IPS-18a (cell line): Measurements from ENCODE around the gene COPE.
A peak's percentile ranks its signal among the peaks of the same experiment; 100 is the strongest.

Experiments
- H3K27ac ChIP-seq: one replicate; pipeline ENCODE4 v1.5.1; 2013; ENCODE audit warnings: low read length
- H3K27me3 ChIP-seq: one replicate; pipeline ENCODE4 v1.6.1; 2013; ENCODE audit warnings: mild to moderate bottlenecking, low read length; ENCODE audit not compliant: control insufficient read depth, insufficient read depth
- H3K36me3 ChIP-seq: one replicate; pipeline ENCODE4 v1.6.1; 2013; ENCODE audit warnings: low read depth, low read length; ENCODE audit not compliant: control insufficient read depth
- H3K4me1 ChIP-seq: one replicate; pipeline ENCODE4 v1.6.1; 2013; ENCODE audit warnings: low read depth, low read length; ENCODE audit not compliant: control insufficient read depth
- H3K4me3 ChIP-seq: one replicate; pipeline ENCODE4 v1.5.1; 2013; ENCODE audit warnings: low read length
- H3K9ac ChIP-seq: one replicate; pipeline ENCODE4 v1.6.1; 2013; ENCODE audit warnings: mild to moderate bottlenecking, low read length, moderate library complexity
- H3K9me3 ChIP-seq: one replicate; pipeline ENCODE4 v1.6.1; 2013; ENCODE audit warnings: low read depth, low read length; ENCODE audit not compliant: control insufficient read depth

COPE gene

GRCh38 chr19:18897094-18898029 lies 21.8 kb downstream of the COPE start:
- Histone ChIP-seq H3K9me3 (no peaks in the 10 kb centered on the region), H3K4me3 (no peak overlapping the region), H3K4me1 (no peaks in the 10 kb centered on the region), H3K27me3 (peaks cover 20% of the 10 kb centered on the region), H3K27ac (no peak overlapping the region), H3K36me3 (no peaks in the 10 kb centered on the region), H3K9ac (no peak overlapping the region)

GRCh38 chr19:18896421-18896841 lies 22.8 kb downstream of the COPE start:
- peaks cover 20% of the 10 kb centered on the region for H3K27me3 ChIP-seq
- H3K9ac ChIP-seq: no peak overlapping the region
- H3K4me3 ChIP-seq: peak overlapping the region; percentile 37
- no peaks in the 10 kb centered on the region for H3K9me3 ChIP-seq
- no peaks in the 10 kb centered on the region for H3K36me3 ChIP-seq
- no peak overlapping the region for H3K27ac ChIP-seq
- no peaks in the 10 kb centered on the region for H3K4me1 ChIP-seq

GRCh38 chr19:18895824-18896341 lies 23.3 kb downstream of the COPE start, which contains the start of gene CERS1:
TSS of gene CERS1 (minus strand) at chr19:18896158. CDS start at chr19:18896072, 86 bp downstream.
- no peak within 1 kb of the TSS for H3K27ac ChIP-seq
- no peaks in the 10 kb centered on the region for H3K36me3 ChIP-seq
- H3K9me3 ChIP-seq: no peaks in the 10 kb centered on the region
- H3K9ac ChIP-seq: peak within 1 kb of the TSS; percentile 24
- H3K27me3 ChIP-seq: peaks cover 20% of the 10 kb centered on the region
- H3K4me3 ChIP-seq: peak within 1 kb of the TSS; percentile 63
- H3K4me1 ChIP-seq: no peaks in the 10 kb centered on the region

GRCh38 chr19:18895038-18895823 lies 24.0 kb downstream of the COPE start:
- H3K4me3 ChIP-seq: peak overlapping the region; percentile 63
- H3K27me3 ChIP-seq: peaks cover 20% of the 10 kb centered on the region
- peak overlapping the region; percentile 24 for H3K9ac ChIP-seq
- no peaks in the 10 kb centered on the region for H3K36me3 ChIP-seq
- no peaks in the 10 kb centered on the region for H3K9me3 ChIP-seq
- H3K4me1 ChIP-seq: no peaks in the 10 kb centered on the region
- H3K27ac ChIP-seq: no peak overlapping the region

- no peaks in the 10 kb centered on the region for H3K9me3 ChIP-seq
- H3K36me3 ChIP-seq: no peaks in the 10 kb centered on the region
- no peak overlapping the region for H3K27ac ChIP-seq
- peak overlapping the region; percentile 63 for H3K4me3 ChIP-seq
- H3K4me1 ChIP-seq: no peaks in the 10 kb centered on the region
- peaks cover 20% of the 10 kb centered on the region for H3K27me3 ChIP-seq
- H3K9ac ChIP-seq: no peak overlapping the region
Observed at GRCh38 chr19:18894254-18895037, 24.7 kb downstream of the COPE start.

GRCh38 chr19:18893587-18894253 lies 25.5 kb downstream of the COPE start:
- H3K36me3 ChIP-seq: no peaks in the 10 kb centered on the region
- no peaks in the 10 kb centered on the region for H3K9me3 ChIP-seq
- H3K27me3 ChIP-seq: peaks cover 20% of the 10 kb centered on the region
- no peak overlapping the region for H3K9ac ChIP-seq
- H3K4me3 ChIP-seq: no peak overlapping the region
- H3K4me1 ChIP-seq: no peaks in the 10 kb centered on the region
- H3K27ac ChIP-seq: no peak overlapping the region

GRCh38 chr19:18889949-18890745 lies 29.0 kb downstream of the COPE start:
- H3K4me1 ChIP-seq: no peaks in the 10 kb centered on the region

GRCh38 chr19:18886972-18887371 lies 32.2 kb downstream of the COPE start:
- H3K27ac ChIP-seq: no peak overlapping the region

More at GRCh38 chr19:18889949-18890745, 29.0 kb downstream of the COPE start:
- Histone ChIP-seq H3K27me3 (peaks cover 7% of the 10 kb centered on the region), H3K9ac (no peak overlapping the region), H3K9me3 (no peaks in the 10 kb centered on the region), H3K4me3 (no peak overlapping the region), H3K36me3 (no peaks in the 10 kb centered on the region), H3K27ac (no peak overlapping the region)

GRCh38 chr19:18883526-18884304 lies 35.5 kb downstream of the COPE start:
- Histone ChIP-seq H3K4me3 (no peak overlapping the region), H3K27me3 (no peaks in the 10 kb centered on the region), H3K4me1 (no peaks in the 10 kb centered on the region), H3K9me3 (no peaks in the 10 kb centered on the region), H3K27ac (no peak overlapping the region), H3K9ac (no peak overlapping the region), H3K36me3 (peaks cover 6% of the 10 kb centered on the region)

More at GRCh38 chr19:18886972-18887371, 32.2 kb downstream of the COPE start:
- H3K4me1 ChIP-seq: no peaks in the 10 kb centered on the region
- H3K9me3 ChIP-seq: no peaks in the 10 kb centered on the region
- H3K4me3 ChIP-seq: no peak overlapping the region
- peaks cover under 1% of the 10 kb centered on the region for H3K36me3 ChIP-seq
- H3K27me3 ChIP-seq: no peaks in the 10 kb centered on the region
- H3K9ac ChIP-seq: no peak overlapping the region
